Testis (tissue), 2 donors: ENCODE data around the gene ANO2.

Source experiments
- POLR2A ChIP-seq: fragments of 450-650 bp; IDR thresholded peaks from one replicate; pipeline ENCODE4 v1.6.1; 2017; ENCODE audit warnings: antibody characterized with exemption, mild to moderate bottlenecking, moderate library complexity
- TF ChIP-seq, protein P1 (sequence below), 3 experiments: fragments of 450-650 bp in 2 of 3; fragments of 200-600 bp in 1 of 3; sonication (generic) in 1 of 3; IDR thresholded peaks; one replicate each; pipeline ENCODE4 v1.5.1; 2016 to 2019; ENCODE audit warnings: antibody characterized with exemption in 3 of 3, mild to moderate bottlenecking in 2 of 3, moderate library complexity in 1 of 3

- TF ChIP-seq, protein P1, sequence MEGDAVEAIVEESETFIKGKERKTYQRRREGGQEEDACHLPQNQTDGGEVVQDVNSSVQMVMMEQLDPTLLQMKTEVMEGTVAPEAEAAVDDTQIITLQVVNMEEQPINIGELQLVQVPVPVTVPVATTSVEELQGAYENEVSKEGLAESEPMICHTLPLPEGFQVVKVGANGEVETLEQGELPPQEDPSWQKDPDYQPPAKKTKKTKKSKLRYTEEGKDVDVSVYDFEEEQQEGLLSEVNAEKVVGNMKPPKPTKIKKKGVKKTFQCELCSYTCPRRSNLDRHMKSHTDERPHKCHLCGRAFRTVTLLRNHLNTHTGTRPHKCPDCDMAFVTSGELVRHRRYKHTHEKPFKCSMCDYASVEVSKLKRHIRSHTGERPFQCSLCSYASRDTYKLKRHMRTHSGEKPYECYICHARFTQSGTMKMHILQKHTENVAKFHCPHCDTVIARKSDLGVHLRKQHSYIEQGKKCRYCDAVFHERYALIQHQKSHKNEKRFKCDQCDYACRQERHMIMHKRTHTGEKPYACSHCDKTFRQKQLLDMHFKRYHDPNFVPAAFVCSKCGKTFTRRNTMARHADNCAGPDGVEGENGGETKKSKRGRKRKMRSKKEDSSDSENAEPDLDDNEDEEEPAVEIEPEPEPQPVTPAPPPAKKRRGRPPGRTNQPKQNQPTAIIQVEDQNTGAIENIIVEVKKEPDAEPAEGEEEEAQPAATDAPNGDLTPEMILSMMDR (IDR thresholded peaks at IDR 0.05) = no peak
- TF ChIP-seq POLR2A = no peak
These were observed 161.7 kb downstream of the ANO2 start for GRCh38 chr12:5783289-5783920.
